RWPE2 (cell line): ENCODE measurements around the gene TPGS2.

Experiments
- ATAC-seq: fragments of 200-7000 bp; cut with Tn5 transposase; 3 replicates; pipeline ENCODE4 v1.9.1; 2021; ENCODE audit warnings: low read depth
- DNase-seq: peaks from one replicate; pipeline ENCODE4 v3.0.0-alpha.2; 2020; ENCODE audit warnings: low spot score
- H3K27ac ChIP-seq: fragments of 450-650 bp; 2 replicates; pipeline ENCODE4 v1.5.1; 2017; ENCODE audit warnings: mild to moderate bottlenecking; ENCODE audit not compliant: poor library complexity, severe bottlenecking
- H3K27me3 ChIP-seq: fragments of 250-450 bp; sonication (Bioruptor Pico); 2 replicates; pipeline ENCODE4 v1.5.1; 2021; ENCODE audit warnings: mild to moderate bottlenecking, moderate library complexity; ENCODE audit not compliant: insufficient read depth, poor library complexity, severe bottlenecking
- H3K36me3 ChIP-seq: fragments of 250-450 bp; sonication (Bioruptor Pico); 2 replicates; pipeline ENCODE4 v1.5.1; 2020; ENCODE audit warnings: low read depth, mild to moderate bottlenecking, moderate library complexity
- H3K4me1 ChIP-seq: fragments of 250-450 bp; sonication (Bioruptor Pico); 2 replicates; pipeline ENCODE4 v1.5.1; 2021; ENCODE audit warnings: mild to moderate bottlenecking, moderate library complexity; ENCODE audit not compliant: insufficient read depth, poor library complexity, severe bottlenecking
- H3K4me3 ChIP-seq: fragments of 250-450 bp; sonication (Bioruptor Pico); 2 replicates; pipeline ENCODE4 v1.5.1; 2021; ENCODE audit warnings: mild to moderate bottlenecking, moderate library complexity; ENCODE audit not compliant: severe bottlenecking
- H3K9me3 ChIP-seq: fragments of 250-450 bp; sonication (Bioruptor Pico); 2 replicates; pipeline ENCODE4 v1.5.1; 2021; ENCODE audit warnings: mild to moderate bottlenecking, moderate library complexity; ENCODE audit not compliant: severe bottlenecking
- TF ChIP-seq, protein P1 (sequence below): fragments of 450-650 bp; IDR thresholded peaks from one replicate; pipeline ENCODE4 v1.5.1; 2017; ENCODE audit warnings: mild to moderate bottlenecking, moderate library complexity; ENCODE audit not compliant: poor library complexity, severe bottlenecking

The TPGS2 gene

GRCh38 chr18:36812678-36813077 lies 16.1 kb downstream of the TPGS2 start:
- Histone ChIP-seq H3K4me1 (peaks cover 3% of the 10 kb centered on the region), H3K4me3 (no peak overlapping the region), H3K27ac (no peak overlapping the region), H3K36me3 (peaks cover 51% of the 10 kb centered on the region), H3K27me3 (no peaks in the 10 kb centered on the region), H3K9me3 (no peaks in the 10 kb centered on the region)
- ATAC-seq (no peak), DNase-seq (no peak)
- TF ChIP-seq, protein P1, sequence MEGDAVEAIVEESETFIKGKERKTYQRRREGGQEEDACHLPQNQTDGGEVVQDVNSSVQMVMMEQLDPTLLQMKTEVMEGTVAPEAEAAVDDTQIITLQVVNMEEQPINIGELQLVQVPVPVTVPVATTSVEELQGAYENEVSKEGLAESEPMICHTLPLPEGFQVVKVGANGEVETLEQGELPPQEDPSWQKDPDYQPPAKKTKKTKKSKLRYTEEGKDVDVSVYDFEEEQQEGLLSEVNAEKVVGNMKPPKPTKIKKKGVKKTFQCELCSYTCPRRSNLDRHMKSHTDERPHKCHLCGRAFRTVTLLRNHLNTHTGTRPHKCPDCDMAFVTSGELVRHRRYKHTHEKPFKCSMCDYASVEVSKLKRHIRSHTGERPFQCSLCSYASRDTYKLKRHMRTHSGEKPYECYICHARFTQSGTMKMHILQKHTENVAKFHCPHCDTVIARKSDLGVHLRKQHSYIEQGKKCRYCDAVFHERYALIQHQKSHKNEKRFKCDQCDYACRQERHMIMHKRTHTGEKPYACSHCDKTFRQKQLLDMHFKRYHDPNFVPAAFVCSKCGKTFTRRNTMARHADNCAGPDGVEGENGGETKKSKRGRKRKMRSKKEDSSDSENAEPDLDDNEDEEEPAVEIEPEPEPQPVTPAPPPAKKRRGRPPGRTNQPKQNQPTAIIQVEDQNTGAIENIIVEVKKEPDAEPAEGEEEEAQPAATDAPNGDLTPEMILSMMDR = no peak

GRCh38 chr18:36811955-36812354 lies 16.8 kb downstream of the TPGS2 start:
- DNase-seq (no peak), ATAC-seq (no peak)
- Histone ChIP-seq H3K36me3 (peaks cover 56% of the 10 kb centered on the region), H3K4me3 (no peak overlapping the region), H3K9me3 (no peaks in the 10 kb centered on the region), H3K4me1 (peaks cover 3% of the 10 kb centered on the region), H3K27ac (no peak overlapping the region), H3K27me3 (no peaks in the 10 kb centered on the region)
- TF ChIP-seq, protein P1 = no peak

DNA sequence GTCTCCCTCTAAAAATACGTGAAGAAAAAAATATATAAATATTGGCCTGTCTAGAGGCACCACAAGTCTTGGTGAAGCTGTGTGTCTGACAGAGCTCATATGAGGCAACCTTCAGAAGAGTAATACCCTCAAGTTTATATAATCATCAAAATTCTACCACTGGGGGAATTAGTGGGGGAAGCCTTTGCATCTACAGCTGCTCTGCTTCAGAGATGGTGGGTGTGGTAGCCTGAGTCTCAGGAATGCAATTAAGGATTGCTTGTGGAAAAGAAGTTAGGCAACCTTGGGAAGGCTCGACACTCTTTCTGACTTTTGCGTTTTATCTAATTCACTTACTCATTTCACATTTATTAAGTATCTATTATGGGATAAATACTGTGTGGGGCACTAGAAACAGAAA lies 17.4 kb downstream of the TPGS2 start:
- TF ChIP-seq, protein P1 = no peak
- Histone ChIP-seq H3K27me3 (no peaks in the 10 kb centered on the region), H3K9me3 (no peaks in the 10 kb centered on the region), H3K36me3 (peaks cover 55% of the 10 kb centered on the region), H3K4me1 (peaks cover 3% of the 10 kb centered on the region), H3K4me3 (no peak overlapping the region), H3K27ac (no peak overlapping the region)
- ATAC-seq = no peak
- no peak for DNase-seq

- TF ChIP-seq, protein P1 = peak; percentile 92
- Histone ChIP-seq H3K27me3 (no peaks in the 10 kb centered on the region), H3K27ac (no peak overlapping the region), H3K36me3 (peaks cover 57% of the 10 kb centered on the region), H3K4me3 (no peak overlapping the region), H3K4me1 (no peaks in the 10 kb centered on the region), H3K9me3 (no peaks in the 10 kb centered on the region)
- DNase-seq = no peak
- peak; percentile 87 for ATAC-seq
These were observed 19.0 kb downstream of the TPGS2 start for GRCh38 chr18:36809590-36810381.

- H3K36me3 ChIP-seq = peaks cover 54% of the 10 kb centered on the region
- DNase-seq (no peak), ATAC-seq (peak; percentile 38; the same call in 1 of the 3 replicates)
- H3K4me1 ChIP-seq = no peaks in the 10 kb centered on the region
- TF ChIP-seq, protein P1 = no peak
- H3K27ac ChIP-seq = no peak overlapping the region
- H3K4me3 ChIP-seq = no peak overlapping the region
- no peaks in the 10 kb centered on the region for H3K9me3 ChIP-seq
- no peaks in the 10 kb centered on the region for H3K27me3 ChIP-seq
These were observed 20.1 kb downstream of the TPGS2 start for GRCh38 chr18:36808681-36809080.
